ENCODE results near the gene CD274. TPM values are rescaled to one million over a fixed set of nuclear protein-coding genes. Genes with fewer than 3 reads are reported as not detected.

The CD274 gene
- total and polyA plus RNA-seq, 4 donors: 4.1 to 30.7 (median 9.5) TPM

DNA sequence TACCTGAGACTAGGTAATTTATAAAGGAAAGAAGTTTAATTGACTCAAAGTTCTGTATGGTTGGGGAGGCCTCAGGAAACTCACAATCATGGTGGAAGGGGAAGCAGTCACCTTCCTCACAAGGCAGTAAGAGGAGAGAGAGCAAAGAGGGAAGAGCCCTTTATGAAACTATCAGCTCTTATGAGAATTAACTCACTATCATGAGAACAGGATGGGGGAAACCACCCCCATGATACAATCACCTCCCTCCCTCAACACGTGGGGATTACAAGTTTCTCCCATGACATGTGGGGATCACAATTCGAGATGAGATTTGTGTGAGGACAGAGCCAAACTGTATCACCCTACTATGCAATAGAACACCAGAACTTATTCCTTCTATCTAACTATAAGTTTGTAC, 27.9 kb downstream of the CD274 start:
- Histone ChIP-seq H3K27me3 (ENCODE audit: control insufficient read depth in 3 of 3, insufficient read depth in 3 of 3, low read length in 2 of 3) (no peaks in the 10 kb centered on the region), H3K36me3 (ENCODE audit: control insufficient read depth in 4 of 4, insufficient read depth in 4 of 4, low read length in 4 of 4) (no peaks in the 10 kb centered on the region), H3K4me1 (ENCODE audit: control insufficient read depth in 5 of 5, insufficient read depth in 5 of 5, low read length in 5 of 5) (no peaks in the 10 kb centered on the region), H3K27ac (ENCODE audit: low read depth in 1 of 2, low read length in 1 of 2) (no peak overlapping the region), H3K9ac (ENCODE audit: insufficient read depth in 1 of 2, low read length in 2 of 2) (no peak overlapping the region), H3K9me3 (ENCODE audit: control insufficient read depth in 4 of 4, insufficient read depth in 3 of 4, low read length in 3 of 4) (no peaks in the 10 kb centered on the region), H3K4me3 (no peak overlapping the region)
- TF ChIP-seq, protein P1, sequence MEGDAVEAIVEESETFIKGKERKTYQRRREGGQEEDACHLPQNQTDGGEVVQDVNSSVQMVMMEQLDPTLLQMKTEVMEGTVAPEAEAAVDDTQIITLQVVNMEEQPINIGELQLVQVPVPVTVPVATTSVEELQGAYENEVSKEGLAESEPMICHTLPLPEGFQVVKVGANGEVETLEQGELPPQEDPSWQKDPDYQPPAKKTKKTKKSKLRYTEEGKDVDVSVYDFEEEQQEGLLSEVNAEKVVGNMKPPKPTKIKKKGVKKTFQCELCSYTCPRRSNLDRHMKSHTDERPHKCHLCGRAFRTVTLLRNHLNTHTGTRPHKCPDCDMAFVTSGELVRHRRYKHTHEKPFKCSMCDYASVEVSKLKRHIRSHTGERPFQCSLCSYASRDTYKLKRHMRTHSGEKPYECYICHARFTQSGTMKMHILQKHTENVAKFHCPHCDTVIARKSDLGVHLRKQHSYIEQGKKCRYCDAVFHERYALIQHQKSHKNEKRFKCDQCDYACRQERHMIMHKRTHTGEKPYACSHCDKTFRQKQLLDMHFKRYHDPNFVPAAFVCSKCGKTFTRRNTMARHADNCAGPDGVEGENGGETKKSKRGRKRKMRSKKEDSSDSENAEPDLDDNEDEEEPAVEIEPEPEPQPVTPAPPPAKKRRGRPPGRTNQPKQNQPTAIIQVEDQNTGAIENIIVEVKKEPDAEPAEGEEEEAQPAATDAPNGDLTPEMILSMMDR (IDR thresholded peaks at IDR 0.05; ENCODE audit: control extremely low read depth, extremely low read depth): no peak
- ATAC-seq (ENCODE audit: insufficient read depth, low FRiP score) (no peak), DNase-seq (no peak)
- 68 to 74% methylated on average over 2 of the region's 2 CpGs for WGBS, 2 donors

DNA sequence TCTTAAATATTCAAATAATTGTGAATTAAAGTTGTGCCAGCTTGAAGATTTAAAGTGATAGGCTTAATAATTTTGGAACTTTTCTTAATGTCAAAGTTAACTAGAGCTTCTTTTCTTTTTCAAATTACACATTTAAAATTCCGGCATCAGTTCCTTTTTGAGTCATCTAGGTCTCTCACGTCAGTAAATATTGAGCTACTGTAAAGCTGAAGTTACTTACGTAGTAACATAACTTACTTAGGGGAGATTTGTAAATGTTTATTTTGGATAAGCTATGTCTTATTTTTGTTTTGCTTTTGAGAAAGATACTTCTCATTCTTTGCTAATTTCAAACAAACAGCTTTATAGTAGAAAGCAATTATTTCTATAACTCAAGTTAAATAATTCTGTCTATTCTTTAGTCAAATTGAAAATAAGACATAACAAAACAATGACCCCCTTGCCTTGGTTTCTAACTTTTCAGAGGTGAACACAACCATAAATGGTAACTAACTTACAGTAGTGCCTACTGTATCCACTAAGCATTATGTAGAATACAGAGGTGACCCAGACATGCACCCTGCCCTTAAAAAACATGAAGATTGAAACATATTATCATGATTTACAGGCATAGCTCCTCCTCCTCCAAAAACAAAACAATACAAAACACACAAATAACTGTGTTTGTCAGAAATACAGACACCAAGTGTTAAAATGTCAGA, 29.8 kb downstream of the CD274 start:
- Histone ChIP-seq H3K27me3 (ENCODE audit: control insufficient read depth in 3 of 3, insufficient read depth in 3 of 3, low read length in 2 of 3) (no peaks in the 10 kb centered on the region), H3K4me3 (no peak overlapping the region), H3K9ac (ENCODE audit: insufficient read depth in 1 of 2, low read length in 2 of 2) (no peak overlapping the region), H3K9me3 (ENCODE audit: control insufficient read depth in 4 of 4, insufficient read depth in 3 of 4, low read length in 3 of 4) (no peaks in the 10 kb centered on the region), H3K36me3 (ENCODE audit: control insufficient read depth in 4 of 4, insufficient read depth in 4 of 4, low read length in 4 of 4) (no peaks in the 10 kb centered on the region), H3K27ac (ENCODE audit: low read depth in 1 of 2, low read length in 1 of 2) (no peak overlapping the region), H3K4me1 (ENCODE audit: control insufficient read depth in 5 of 5, insufficient read depth in 5 of 5, low read length in 5 of 5) (no peaks in the 10 kb centered on the region)
- DNase-seq (no peak), ATAC-seq (ENCODE audit: insufficient read depth, low FRiP score) (no peak)
- TF ChIP-seq, protein P1 (IDR thresholded peaks at IDR 0.05; ENCODE audit: control extremely low read depth, extremely low read depth): no peak
- 74 to 90% methylated on average over 3 of the region's 3 CpGs for WGBS, 2 donors

DNA sequence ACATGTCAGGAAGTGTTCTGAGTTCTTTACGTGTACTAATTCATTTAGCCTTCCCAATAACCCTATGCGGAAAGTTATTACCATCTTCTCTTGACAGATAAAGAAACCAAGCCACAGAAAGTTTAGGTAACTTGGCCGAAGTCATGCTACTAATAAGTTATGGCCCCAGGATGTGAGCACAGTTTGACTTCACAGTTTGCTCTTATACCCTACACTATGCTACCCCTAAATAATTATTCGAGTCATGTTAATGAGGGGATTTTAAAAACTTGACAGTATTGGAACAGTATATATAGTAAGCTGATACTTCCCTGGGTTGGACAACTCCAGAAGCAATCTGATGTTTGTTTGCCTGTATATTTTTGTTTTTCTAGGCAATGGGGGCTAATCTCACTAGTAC, 30.6 kb downstream of the CD274 start:
- no peak overlapping the region for H3K27ac ChIP-seq (ENCODE audit: low read depth in 1 of 2, low read length in 1 of 2)
- no peak overlapping the region for H3K9ac ChIP-seq (ENCODE audit: insufficient read depth in 1 of 2, low read length in 2 of 2)
- ATAC-seq (ENCODE audit: insufficient read depth, low FRiP score) (no peak), DNase-seq (no peak)
- H3K4me3 ChIP-seq: no peak overlapping the region
- 94 to 97% methylated on average over 4 of the region's 4 CpGs for WGBS, 2 donors
- H3K9me3 ChIP-seq (ENCODE audit: control insufficient read depth in 4 of 4, insufficient read depth in 3 of 4, low read length in 3 of 4): no peaks in the 10 kb centered on the region
- no peaks in the 10 kb centered on the region for H3K27me3 ChIP-seq (ENCODE audit: control insufficient read depth in 3 of 3, insufficient read depth in 3 of 3, low read length in 2 of 3)
- TF ChIP-seq, protein P1 (IDR thresholded peaks at IDR 0.05; ENCODE audit: control extremely low read depth, extremely low read depth): no peak
- H3K4me1 ChIP-seq (ENCODE audit: control insufficient read depth in 5 of 5, insufficient read depth in 5 of 5, low read length in 5 of 5): no peaks in the 10 kb centered on the region
- H3K36me3 ChIP-seq (ENCODE audit: control insufficient read depth in 4 of 4, insufficient read depth in 4 of 4, low read length in 4 of 4): no peaks in the 10 kb centered on the region
